Measurements from ENCODE around the gene ING4. TPM values are rescaled to one million over a fixed set of nuclear protein-coding genes. Genes with fewer than 3 reads are reported as not detected.

ING4 gene
- total RNA-seq, 1 experiment from 2014 or later: 23.0 TPM

- Mint-ChIP-seq H3K4me3 (no peak overlapping the region), H3K4me1 (peaks cover 14% of the 10 kb centered on the region), H3K9me3 (no peaks in the 10 kb centered on the region), H3K27ac (no peak overlapping the region), H3K36me3 (no peaks in the 10 kb centered on the region), H3K27me3 (ENCODE audit: low read depth) (peaks cover 36% of the 10 kb centered on the region)
- ATAC-seq (no peak), DNase-seq (ENCODE audit: low spot score) (no peak)
- CTCF ChIA-PET: interaction anchor here (1.6 kb wide), 1 partner anchor 12 kb away, joined by 3 read pairs; no protein-coding TSS in a partner anchor
- POLR2A ChIA-PET: no interaction called here
- no peak for TF ChIP-seq FOXP4 (CRISPR knock-in tag; IDR thresholded peaks at IDR 0.05)
- no peak for TF ChIP-seq ZNF532 (CRISPR knock-in tag; IDR thresholded peaks at IDR 0.05; ENCODE audit: borderline replicate concordance)
- TF ChIP-seq ELF4 (CRISPR knock-in tag; IDR thresholded peaks at IDR 0.05; ENCODE audit: low read depth): no peak
- no peak for TF ChIP-seq TEAD1 (CRISPR knock-in tag; IDR thresholded peaks at IDR 0.05)
- TF ChIP-seq, protein P1, sequence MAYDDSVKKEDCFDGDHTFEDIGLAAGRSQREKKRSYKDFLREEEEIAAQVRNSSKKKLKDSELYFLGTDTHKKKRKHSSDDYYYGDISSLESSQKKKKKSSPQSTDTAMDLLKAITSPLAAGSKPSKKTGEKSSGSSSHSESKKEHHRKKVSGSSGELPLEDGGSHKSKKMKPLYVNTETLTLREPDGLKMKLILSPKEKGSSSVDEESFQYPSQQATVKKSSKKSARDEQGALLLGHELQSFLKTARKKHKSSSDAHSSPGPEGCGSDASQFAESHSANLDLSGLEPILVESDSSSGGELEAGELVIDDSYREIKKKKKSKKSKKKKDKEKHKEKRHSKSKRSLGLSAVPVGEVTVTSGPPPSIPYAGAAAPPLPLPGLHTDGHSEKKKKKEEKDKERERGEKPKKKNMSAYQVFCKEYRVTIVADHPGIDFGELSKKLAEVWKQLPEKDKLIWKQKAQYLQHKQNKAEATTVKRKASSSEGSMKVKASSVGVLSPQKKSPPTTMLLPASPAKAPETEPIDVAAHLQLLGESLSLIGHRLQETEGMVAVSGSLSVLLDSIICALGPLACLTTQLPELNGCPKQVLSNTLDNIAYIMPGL (CRISPR knock-in tag; IDR thresholded peaks at IDR 0.05): no peak
- TF ChIP-seq, protein P2, sequence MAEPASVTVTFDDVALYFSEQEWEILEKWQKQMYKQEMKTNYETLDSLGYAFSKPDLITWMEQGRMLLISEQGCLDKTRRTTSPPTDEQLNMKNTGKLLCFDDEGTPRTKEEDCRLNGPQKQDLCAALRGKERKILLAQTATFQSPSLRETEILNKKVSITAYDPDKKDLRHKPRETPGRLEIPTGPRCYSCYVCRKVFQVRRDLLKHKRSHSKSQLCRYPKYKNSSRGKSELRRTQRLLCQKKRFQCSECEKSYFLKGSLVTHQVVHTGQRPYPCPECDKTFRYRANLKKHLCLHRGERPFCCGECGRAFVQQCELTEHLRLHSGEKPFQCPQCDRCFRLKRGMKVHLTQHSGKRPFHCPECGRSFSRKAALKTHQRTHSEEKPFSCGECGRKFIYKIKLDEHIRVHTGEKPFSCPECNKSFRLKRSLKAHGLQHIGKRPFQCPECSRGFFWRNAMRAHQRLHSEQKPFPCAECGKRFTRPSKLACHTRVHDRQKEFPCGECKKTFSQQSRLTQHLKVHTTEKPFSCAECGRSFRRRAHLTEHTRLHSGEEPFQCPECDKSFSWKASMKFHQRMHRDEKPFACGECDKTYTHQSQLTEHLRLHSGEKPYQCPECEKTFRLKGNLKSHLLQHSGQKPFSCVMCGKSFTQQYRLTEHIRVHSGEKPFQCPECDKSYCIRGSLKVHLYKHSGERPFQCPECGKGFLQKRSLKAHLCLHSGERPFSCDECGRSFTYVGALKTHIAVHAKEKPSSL (CRISPR knock-in tag; conservative IDR thresholded peaks at IDR 0.05): no peak
- no peak for TF ChIP-seq FOXK1 (CRISPR knock-in tag; IDR thresholded peaks at IDR 0.05)
- no peak for TF ChIP-seq HMGA2 (CRISPR knock-in tag; IDR thresholded peaks at IDR 0.05)
- no peak for TF ChIP-seq JUN (CRISPR knock-in tag; IDR thresholded peaks at IDR 0.05)
- TF ChIP-seq, protein P3, sequence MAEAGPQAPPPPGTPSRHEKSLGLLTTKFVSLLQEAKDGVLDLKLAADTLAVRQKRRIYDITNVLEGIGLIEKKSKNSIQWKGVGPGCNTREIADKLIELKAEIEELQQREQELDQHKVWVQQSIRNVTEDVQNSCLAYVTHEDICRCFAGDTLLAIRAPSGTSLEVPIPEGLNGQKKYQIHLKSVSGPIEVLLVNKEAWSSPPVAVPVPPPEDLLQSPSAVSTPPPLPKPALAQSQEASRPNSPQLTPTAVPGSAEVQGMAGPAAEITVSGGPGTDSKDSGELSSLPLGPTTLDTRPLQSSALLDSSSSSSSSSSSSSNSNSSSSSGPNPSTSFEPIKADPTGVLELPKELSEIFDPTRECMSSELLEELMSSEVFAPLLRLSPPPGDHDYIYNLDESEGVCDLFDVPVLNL (CRISPR knock-in tag; IDR thresholded peaks at IDR 0.05; ENCODE audit: borderline replicate concordance, low read depth): no peak
- TF ChIP-seq NR3C1 (CRISPR knock-in tag; conservative IDR thresholded peaks at IDR 0.05; ENCODE audit: low read depth): no peak
- no peak for TF ChIP-seq FOXJ3 (CRISPR knock-in tag; IDR thresholded peaks at IDR 0.05; ENCODE audit: borderline replicate concordance)
- TF ChIP-seq, protein P4, sequence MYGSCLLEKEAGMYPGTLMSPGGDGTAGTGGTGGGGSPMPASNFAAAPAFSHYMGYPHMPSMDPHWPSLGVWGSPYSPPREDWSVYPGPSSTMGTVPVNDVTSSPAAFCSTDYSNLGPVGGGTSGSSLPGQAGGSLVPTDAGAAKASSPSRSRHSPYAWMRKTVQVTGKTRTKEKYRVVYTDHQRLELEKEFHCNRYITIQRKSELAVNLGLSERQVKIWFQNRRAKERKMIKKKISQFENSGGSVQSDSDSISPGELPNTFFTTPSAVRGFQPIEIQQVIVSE (CRISPR knock-in tag; IDR thresholded peaks at IDR 0.05; ENCODE audit: borderline replicate concordance): no peak
These were observed 21.8 kb downstream of the ING4 start for GRCh38 chr12:6641131-6641530.
